OCI-LY1 (cell line): ENCODE measurements around the gene PHC3.

Experiments
- CTCF ChIP-seq: fragments of 200-600 bp; sonication (generic), shearing (Covaris generic); IDR thresholded peaks from 2 replicates; pipeline ENCODE4 v1.5.1; 2017; ENCODE audit warnings: mild to moderate bottlenecking, antibody characterized with exemption, low read length, moderate library complexity, mixed read lengths
- EZH2 ChIP-seq: fragments of 200-600 bp; sonication (generic), shearing (Covaris generic); IDR thresholded peaks from 2 replicates; pipeline ENCODE4 v1.8.0; 2017; ENCODE audit warnings: borderline replicate concordance, mixed run types, mild to moderate bottlenecking, antibody characterized with exemption, low read length, moderate library complexity, mixed read lengths

GRCh38 chr3:170079536-170080165, 101.9 kb downstream of the PHC3 start:
- TF ChIP-seq CTCF, result no peak
- TF ChIP-seq EZH2, result no peak
